B cell (primary cell): ENCODE results near the gene CARD9. TPM values are rescaled to one million over a fixed set of nuclear protein-coding genes. Genes with fewer than 3 reads are reported as not detected.

Experiments used
- ATAC-seq: fragments of 200-7000 bp; cut with Tn5 transposase; one replicate; pipeline ENCODE4 v1.10.0; 2021; ENCODE audit warnings: low read depth, mild to moderate bottlenecking, moderate number of reproducible peaks, moderate library complexity
- CTCF ChIA-PET: fragments of 350-600 bp; sonication (Branson Sonifier 250); formaldehyde crosslinking; loops from one replicate; lab custom pipeline; 2021; ENCODE audit warnings: antibody characterized with exemption, inconsistent platforms; lab: Charles Lee
- POLR2A ChIA-PET: fragments of 350-600 bp; sonication (Branson Sonifier 250); formaldehyde crosslinking; loops from one replicate; lab custom pipeline; 2021; ENCODE audit warnings: antibody characterized with exemption; lab: Charles Lee
- DNase-seq: peaks from one replicate; pipeline ENCODE4 v3.0.0; 2013
- H2AFZ ChIP-seq: 2 replicates; pipeline ENCODE4 v1.6.1; 2012; ENCODE audit warnings: mild to moderate bottlenecking, low read depth, low read length; ENCODE audit not compliant: insufficient read depth, poor library complexity, severe bottlenecking
- H3K27ac ChIP-seq, 2 donors: 1 replicate in 1 of 2; 2 replicates in 1 of 2; pipeline ENCODE4 v1.5.1; 2012 to 2013; ENCODE audit warnings: low read length in 2 of 2, mild to moderate bottlenecking in 2 of 2, moderate library complexity in 1 of 2
- H3K27me3 ChIP-seq, 4 experiments: fragments of 200-600 bp in 1 of 4; sonication (generic) in 1 of 4; replicated peaks in 1 of 4; 1 replicate in 2 of 4; 2 replicates in 2 of 4; pipeline versions ENCODE4 v1.6.1 to v1.7.0; 2013 to 2016; ENCODE audit warnings: low read length in 3 of 4, mild to moderate bottlenecking in 2 of 4, mixed read lengths in 1 of 4, moderate library complexity in 1 of 4; ENCODE audit not compliant: insufficient read depth in 4 of 4, control insufficient read depth in 3 of 4; ENCODE audit errors: control extremely low read depth in 1 of 4
- H3K36me3 ChIP-seq, 2 experiments: replicated peaks in 1 of 2; 1 replicate in 1 of 2; 2 replicates in 1 of 2; pipeline versions ENCODE4 v1.6.1 to v1.7.1; 2013; ENCODE audit warnings: low read length in 1 of 2; ENCODE audit not compliant: insufficient read depth in 2 of 2, control insufficient read depth in 1 of 2; ENCODE audit errors: control extremely low read depth in 1 of 2, extremely low read depth in 1 of 2
- H3K4me1 ChIP-seq, 2 donors: fragments of 200-600 bp in 1 of 2; sonication (generic) in 1 of 2; 1 replicate in 1 of 2; 2 replicates in 1 of 2; pipeline versions ENCODE4 v1.5.1 to v1.6.1; 2013 to 2017; ENCODE audit warnings: low read length in 2 of 2; ENCODE audit not compliant: control insufficient read depth in 2 of 2, insufficient read depth in 2 of 2
- H3K4me2 ChIP-seq: replicated peaks from 2 replicates; pipeline ENCODE3; 2012; ENCODE audit warnings: mild to moderate bottlenecking, low read depth, low read length; ENCODE audit not compliant: poor library complexity, severe bottlenecking
- H3K4me3 ChIP-seq, 5 experiments: fragments of 200-600 bp in 1 of 5; sonication (generic) in 1 of 5; 1 replicate in 3 of 5; 2 replicates in 2 of 5; pipeline versions ENCODE4 v1.5.1 to v1.7.0; 2011 to 2016; ENCODE audit warnings: low read length in 4 of 5, mild to moderate bottlenecking in 4 of 5, low read depth in 2 of 5, control low read depth in 1 of 5, moderate library complexity in 1 of 5; ENCODE audit not compliant: insufficient read depth in 1 of 5; ENCODE audit errors: control extremely low read depth in 1 of 5, extremely low read depth in 1 of 5
- H3K79me2 ChIP-seq: fragments of 200-600 bp; sonication (generic); one replicate; pipeline ENCODE4 v1.6.0; 2016; ENCODE audit warnings: low read length; ENCODE audit not compliant: control insufficient read depth, insufficient read depth
- H3K9ac ChIP-seq: fragments of 200-600 bp; sonication (generic); 2 replicates; pipeline ENCODE4 v1.6.1; 2017; ENCODE audit warnings: mild to moderate bottlenecking, low read length, moderate library complexity
- H3K9me3 ChIP-seq, 3 donors: one replicate each; pipeline versions ENCODE4 v1.6.1 to v1.7.1; 2013; ENCODE audit warnings: low read length in 2 of 3; ENCODE audit not compliant: control insufficient read depth in 2 of 3, insufficient read depth in 1 of 3; ENCODE audit errors: control extremely low read depth in 1 of 3
- H4K20me1 ChIP-seq: 2 replicates; pipeline ENCODE4 v1.6.0; 2012; ENCODE audit warnings: mild to moderate bottlenecking, low read length; ENCODE audit not compliant: insufficient read depth, control insufficient read depth, poor library complexity, severe bottlenecking
- H3K27ac Mint-ChIP-seq: one replicate; pipeline ENCODE4 v1.8.0; 2021; ENCODE audit warnings: mixed read lengths
- H3K27me3 Mint-ChIP-seq: one replicate; pipeline ENCODE4 v1.8.0; 2021; ENCODE audit warnings: mixed read lengths
- H3K4me1 Mint-ChIP-seq: one replicate; pipeline ENCODE4 v1.8.0; 2021; ENCODE audit warnings: mixed read lengths
- H3K4me3 Mint-ChIP-seq: one replicate; pipeline ENCODE4 v1.8.0; 2021; ENCODE audit warnings: mixed read lengths
- H3K9me3 Mint-ChIP-seq: one replicate; pipeline ENCODE4 v1.8.0; 2022; ENCODE audit warnings: mixed read lengths; ENCODE audit not compliant: insufficient read depth
- EZH2 ChIP-seq: IDR thresholded peaks from 2 replicates; pipeline ENCODE4 v1.6.1; 2012; ENCODE audit warnings: borderline replicate concordance, low read depth, mild to moderate bottlenecking, moderate library complexity, low read length; ENCODE audit not compliant: insufficient read depth, poor library complexity, severe bottlenecking
- WGBS: methylation state at CpG from one replicate; pipeline ENCODE4 v1.1.5; 2013; ENCODE audit warnings: missing lambda C conversion rate; ENCODE audit not compliant: insufficient coverage; 5-methylcytosine and 5-hydroxymethylcytosine counted together
- intact Hi-C: fragments of 100-400 bp; cut with micrococcal nuclease; formaldehyde crosslinking; loops from one replicate; pipeline ENCODE4 v1.10.0; 2022
- polyA plus RNA-seq: library from polyadenylated mRNA; depleted of rRNA; stranded (reverse); fragments of >200 nt; gene quantifications from 2 replicates; pipeline ENCODE4 v1.2.3, GENCODE V29; 2012
- total RNA-seq, 2 donors: library from RNA; stranded (reverse); fragments of 120-200 nt in 1 of 2; gene quantifications; 1 replicate in 1 of 2; 2 replicates in 1 of 2; pipeline versions ENCODE4 v1.2.3 to v1.2.4, GENCODE V29; 2013 to 2022
- TF ChIP-seq, protein P1 (sequence below): fragments of 200-600 bp; IDR thresholded peaks from one replicate; pipeline ENCODE4 v1.8.0; 2022; ENCODE audit warnings: antibody characterized with exemption, mild to moderate bottlenecking

CARD9 gene
- total and polyA plus RNA-seq, 2 donors (not counting 1 experiment from before 2014, with no cell fraction given), result 0.57 to 1.1 TPM

DNA sequence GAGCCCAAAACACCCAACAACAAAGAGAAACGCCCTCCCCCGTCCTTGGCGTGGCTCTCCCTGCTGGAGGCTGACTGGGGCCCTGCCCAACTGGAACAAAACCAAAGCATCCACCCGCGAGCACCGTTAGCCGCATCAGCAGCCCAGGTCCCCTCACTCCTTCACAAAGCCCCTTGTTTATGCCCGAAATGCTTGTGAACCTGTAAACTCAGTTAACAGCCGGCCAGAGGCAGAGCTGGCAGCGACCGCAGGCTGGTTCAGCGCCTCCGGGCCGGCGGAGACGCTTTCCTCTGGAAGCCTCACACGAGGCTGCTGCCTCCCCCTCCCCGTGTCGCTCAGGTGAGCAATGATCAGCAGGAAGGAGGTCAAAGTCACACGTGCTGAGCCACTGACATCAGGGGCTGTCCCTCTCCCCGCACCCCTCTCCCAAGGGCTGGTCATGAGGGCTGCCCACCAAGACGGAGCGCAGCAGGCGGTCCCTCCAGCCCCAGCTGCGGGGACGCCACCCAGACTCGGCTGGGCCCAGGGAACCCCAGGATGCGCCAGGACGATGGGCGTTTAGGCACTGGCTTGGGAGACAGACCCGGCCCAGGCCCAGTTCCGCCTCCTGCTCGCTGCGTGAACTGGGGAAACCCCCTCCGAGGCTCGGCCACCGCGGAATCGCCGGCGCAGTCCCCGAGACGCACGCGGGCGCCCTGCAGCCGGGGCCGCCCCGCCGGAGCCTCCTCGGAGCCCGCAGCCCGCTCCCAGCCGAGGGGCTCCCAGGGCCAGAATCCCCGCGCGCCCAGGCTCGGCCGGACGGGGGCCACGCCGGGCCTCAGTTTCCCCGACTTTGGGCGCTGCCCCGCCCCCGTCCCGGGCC is 25.9 kb upstream of the CARD9 start:
- POLR2A ChIA-PET, result interaction anchor here (1.6 kb wide), 1 partner anchor 12 kb away, joined by 3 read pairs; no protein-coding TSS in a partner anchor
- H4K20me1 ChIP-seq, result peaks cover 25% of the 10 kb centered on the region
- ATAC-seq, result peak; percentile 12

More for the DNA sequence above, 25.9 kb upstream of the CARD9 start:
- H3K4me3 ChIP-seq, result peak overlapping the region; percentile 30 to 83 (median 76)
- TF ChIP-seq, protein P1, sequence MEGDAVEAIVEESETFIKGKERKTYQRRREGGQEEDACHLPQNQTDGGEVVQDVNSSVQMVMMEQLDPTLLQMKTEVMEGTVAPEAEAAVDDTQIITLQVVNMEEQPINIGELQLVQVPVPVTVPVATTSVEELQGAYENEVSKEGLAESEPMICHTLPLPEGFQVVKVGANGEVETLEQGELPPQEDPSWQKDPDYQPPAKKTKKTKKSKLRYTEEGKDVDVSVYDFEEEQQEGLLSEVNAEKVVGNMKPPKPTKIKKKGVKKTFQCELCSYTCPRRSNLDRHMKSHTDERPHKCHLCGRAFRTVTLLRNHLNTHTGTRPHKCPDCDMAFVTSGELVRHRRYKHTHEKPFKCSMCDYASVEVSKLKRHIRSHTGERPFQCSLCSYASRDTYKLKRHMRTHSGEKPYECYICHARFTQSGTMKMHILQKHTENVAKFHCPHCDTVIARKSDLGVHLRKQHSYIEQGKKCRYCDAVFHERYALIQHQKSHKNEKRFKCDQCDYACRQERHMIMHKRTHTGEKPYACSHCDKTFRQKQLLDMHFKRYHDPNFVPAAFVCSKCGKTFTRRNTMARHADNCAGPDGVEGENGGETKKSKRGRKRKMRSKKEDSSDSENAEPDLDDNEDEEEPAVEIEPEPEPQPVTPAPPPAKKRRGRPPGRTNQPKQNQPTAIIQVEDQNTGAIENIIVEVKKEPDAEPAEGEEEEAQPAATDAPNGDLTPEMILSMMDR, result no peak
- no peak for TF ChIP-seq EZH2
- Mint-ChIP-seq H3K4me3 (peak overlapping the region; percentile 89), H3K9me3 (no peaks in the 10 kb centered on the region), H3K27me3 (no peaks in the 10 kb centered on the region), H3K4me1 (peaks cover 35% of the 10 kb centered on the region), H3K27ac (peak overlapping the region; percentile 70)
- no peaks in the 10 kb centered on the region for H3K9me3 ChIP-seq
- 3% methylated on average over 67 of the region's 67 CpGs for WGBS
- H3K27me3 ChIP-seq, result no peaks in the 10 kb centered on the region
- peak overlapping the region; percentile 70 for H3K9ac ChIP-seq
- intact Hi-C loops, result loop anchor here (1.0 to 5.0 kb wide), 9 partner anchors 11 to 433 kb away; partner anchors contain the start of genes DNLZ, ENTR1, INPP5E and PMPCA
- peaks cover 3 to 36% of the 10 kb centered on the region in 2 experiments for H3K36me3 ChIP-seq
- H3K4me1 ChIP-seq, result peaks cover 29 to 32% of the 10 kb centered on the region in 2 donors
- DNase-seq, result peak; percentile 67
- peak overlapping the region; percentile 82 for H3K4me2 ChIP-seq
- CTCF ChIA-PET, result interaction anchor here (2.5 kb wide), 1 partner anchor 10 kb away, joined by 16 read pairs; the partner anchor contains the start of genes ENTR1 and PMPCA
- H3K79me2 ChIP-seq, result peaks cover 51% of the 10 kb centered on the region
- peak overlapping the region in 1 of 2 donors; percentile 54 for H3K27ac ChIP-seq
- peak overlapping the region; percentile 83 for H2AFZ ChIP-seq
